Panc1 (cell line): ENCODE measurements around the gene KCNQ1. TPM values are rescaled to one million over a fixed set of nuclear protein-coding genes. Genes with fewer than 3 reads are reported as not detected.
"Not testable (repeated sequence)": the region's sequence is repeated elsewhere in the genome, so short reads cannot be mapped to it uniquely, and the experiment has no call there.

Source experiments
- ATAC-seq: fragments of 200-7000 bp; cut with Tn5 transposase; 2 replicates; pipeline ENCODE4 v1.9.1; 2020; ENCODE audit warnings: mild to moderate bottlenecking, moderate library complexity
- BruUV-seq: library from RNA; stranded (reverse); fragments of 400-500 nt; replicated peaks from 2 replicates; lab custom pipeline; 2021; lab: Mats Ljungman, UMichigan
- CTCF ChIA-PET: fragments of 300-600 bp; sonication (Branson Sonifier 250); formaldehyde crosslinking; loops from one replicate; lab custom pipeline; 2022; ENCODE audit warnings: antibody characterized with exemption; lab: Charles Lee
- POLR2A ChIA-PET: fragments of 300-600 bp; sonication (Branson Sonifier 250); formaldehyde crosslinking; loops from one replicate; lab custom pipeline; 2022; ENCODE audit warnings: antibody characterized with exemption; lab: Charles Lee
- DNase-seq: peaks from one replicate; pipeline ENCODE4 v3.0.0-alpha.2; 2010; ENCODE audit warnings: low read depth, low spot score
- H3K27ac ChIP-seq: 2 replicates; pipeline ENCODE4 v1.5.1; 2011; ENCODE audit warnings: mild to moderate bottlenecking, low read length, inconsistent platforms
- H3K27me3 ChIP-seq: fragments of 200-500 bp; sonication (Bioruptor generic); 2 replicates; pipeline ENCODE4 v1.6.0; 2014; ENCODE audit warnings: low read length, inconsistent platforms; ENCODE audit not compliant: control insufficient read depth, insufficient read depth
- H3K36me3 ChIP-seq: fragments of 200-500 bp; sonication (Bioruptor generic); 2 replicates; pipeline ENCODE4 v1.5.1; 2014; ENCODE audit warnings: inconsistent platforms, mild to moderate bottlenecking, low read length, moderate library complexity; ENCODE audit not compliant: control insufficient read depth, insufficient read depth
- H3K4me1 ChIP-seq: 2 replicates; pipeline ENCODE4 v1.5.1; 2011; ENCODE audit warnings: inconsistent platforms, mild to moderate bottlenecking, low read length, moderate library complexity; ENCODE audit not compliant: control insufficient read depth, insufficient read depth
- H3K4me3 ChIP-seq, 2 experiments: 2 replicates each; pipeline ENCODE4 v1.5.1; 2011 to 2012; ENCODE audit warnings: low read depth in 2 of 2, low read length in 2 of 2, mild to moderate bottlenecking in 2 of 2, inconsistent platforms in 1 of 2, moderate library complexity in 1 of 2
- H3K9me3 ChIP-seq: fragments of 200-500 bp; sonication (Bioruptor generic); 2 replicates; pipeline ENCODE4 v1.5.1; 2014; ENCODE audit warnings: low read depth, mild to moderate bottlenecking, inconsistent platforms, low read length, moderate library complexity; ENCODE audit not compliant: control insufficient read depth, insufficient read depth
- POLR2AphosphoS5 ChIP-seq: IDR thresholded peaks from 2 replicates; pipeline ENCODE4 v1.6.1; 2012; ENCODE audit warnings: mild to moderate bottlenecking, low read depth, low read length, moderate library complexity
- SIN3A ChIP-seq: IDR thresholded peaks from 2 replicates; pipeline ENCODE4 v1.6.1; 2012; ENCODE audit warnings: low read depth, mild to moderate bottlenecking, low read length, moderate library complexity, borderline replicate concordance; ENCODE audit not compliant: insufficient read depth
- TCF7L2 ChIP-seq: IDR thresholded peaks from 2 replicates; pipeline ENCODE4 v1.6.1; 2011; ENCODE audit warnings: mild to moderate bottlenecking, low read depth, low read length, inconsistent platforms
- in situ Hi-C: cut with HindIII; loops from 2 replicates; pipeline ENCODE4 v1.10.0; 2016; ENCODE audit warnings: low sequenced_read_pairs, low pct_unique_long_range_greater_than_20kb
- intact Hi-C: fragments of 100-400 bp; cut with micrococcal nuclease; formaldehyde crosslinking; loops from one replicate; pipeline ENCODE4 v1.10.0; 2022; ENCODE audit not compliant: unreplicated experiment
- total RNA-seq: library from RNA; stranded (reverse); gene quantifications from one replicate; pipeline ENCODE4 v1.2.1, GENCODE V29; 2021; ENCODE audit not compliant: unreplicated experiment
- TF ChIP-seq, protein P1 (sequence below), 2 experiments: IDR thresholded peaks; 2 replicates each; pipeline ENCODE4 v1.6.1; 2011 to 2012; ENCODE audit warnings: low read depth in 2 of 2, control low read depth in 1 of 2, low read length in 1 of 2, mild to moderate bottlenecking in 1 of 2, moderate library complexity in 1 of 2; ENCODE audit not compliant: insufficient read depth in 1 of 2
- TF ChIP-seq, protein P2 (sequence below): fragments of 450-650 bp; IDR thresholded peaks from 2 replicates; pipeline ENCODE4 v1.5.1; 2017; ENCODE audit warnings: mild to moderate bottlenecking

KCNQ1 gene
- total RNA-seq, 1 experiment from 2014 or later: 1.0 TPM

DNA sequence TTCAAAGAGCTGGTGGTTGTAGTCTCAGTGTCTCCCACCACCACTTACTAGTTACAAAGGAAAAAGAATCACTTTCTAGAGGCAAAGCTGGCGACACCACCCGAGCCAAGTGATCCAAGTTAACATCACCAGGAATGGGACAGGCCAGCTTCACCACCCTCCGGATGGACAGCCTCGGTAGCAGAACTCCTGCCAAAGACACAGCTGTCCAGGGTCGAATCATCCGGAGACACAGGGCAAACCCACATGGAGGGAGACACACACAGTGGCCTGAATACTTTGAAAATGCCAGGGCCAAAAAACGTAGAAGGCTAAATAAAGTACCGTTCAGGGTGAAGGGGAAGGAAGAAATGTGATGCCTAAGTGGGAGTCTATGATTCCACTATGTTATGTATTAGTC, 33.1 kb downstream of the KCNQ1 start:
- Histone ChIP-seq H3K27ac (no peak overlapping the region), H3K4me3 (no peak overlapping the region), H3K27me3 (peaks cover 19% of the 10 kb centered on the region), H3K9me3 (no peaks in the 10 kb centered on the region), H3K4me1 (no peaks in the 10 kb centered on the region), H3K36me3 (no peaks in the 10 kb centered on the region)
- POLR2A ChIA-PET: no interaction called here
- in situ Hi-C loops: no loop called here
- no TSS peak for BruUV-seq
- intact Hi-C loops: no loop called here
- ATAC-seq: no peak
- TF ChIP-seq, protein P1, sequence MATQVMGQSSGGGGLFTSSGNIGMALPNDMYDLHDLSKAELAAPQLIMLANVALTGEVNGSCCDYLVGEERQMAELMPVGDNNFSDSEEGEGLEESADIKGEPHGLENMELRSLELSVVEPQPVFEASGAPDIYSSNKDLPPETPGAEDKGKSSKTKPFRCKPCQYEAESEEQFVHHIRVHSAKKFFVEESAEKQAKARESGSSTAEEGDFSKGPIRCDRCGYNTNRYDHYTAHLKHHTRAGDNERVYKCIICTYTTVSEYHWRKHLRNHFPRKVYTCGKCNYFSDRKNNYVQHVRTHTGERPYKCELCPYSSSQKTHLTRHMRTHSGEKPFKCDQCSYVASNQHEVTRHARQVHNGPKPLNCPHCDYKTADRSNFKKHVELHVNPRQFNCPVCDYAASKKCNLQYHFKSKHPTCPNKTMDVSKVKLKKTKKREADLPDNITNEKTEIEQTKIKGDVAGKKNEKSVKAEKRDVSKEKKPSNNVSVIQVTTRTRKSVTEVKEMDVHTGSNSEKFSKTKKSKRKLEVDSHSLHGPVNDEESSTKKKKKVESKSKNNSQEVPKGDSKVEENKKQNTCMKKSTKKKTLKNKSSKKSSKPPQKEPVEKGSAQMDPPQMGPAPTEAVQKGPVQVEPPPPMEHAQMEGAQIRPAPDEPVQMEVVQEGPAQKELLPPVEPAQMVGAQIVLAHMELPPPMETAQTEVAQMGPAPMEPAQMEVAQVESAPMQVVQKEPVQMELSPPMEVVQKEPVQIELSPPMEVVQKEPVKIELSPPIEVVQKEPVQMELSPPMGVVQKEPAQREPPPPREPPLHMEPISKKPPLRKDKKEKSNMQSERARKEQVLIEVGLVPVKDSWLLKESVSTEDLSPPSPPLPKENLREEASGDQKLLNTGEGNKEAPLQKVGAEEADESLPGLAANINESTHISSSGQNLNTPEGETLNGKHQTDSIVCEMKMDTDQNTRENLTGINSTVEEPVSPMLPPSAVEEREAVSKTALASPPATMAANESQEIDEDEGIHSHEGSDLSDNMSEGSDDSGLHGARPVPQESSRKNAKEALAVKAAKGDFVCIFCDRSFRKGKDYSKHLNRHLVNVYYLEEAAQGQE (IDR thresholded peaks at IDR 0.05; ENCODE audit: insufficient read depth in 1 of 2, low read depth in 2 of 2, low read length in 1 of 2): no peak
- TF ChIP-seq, protein P2, sequence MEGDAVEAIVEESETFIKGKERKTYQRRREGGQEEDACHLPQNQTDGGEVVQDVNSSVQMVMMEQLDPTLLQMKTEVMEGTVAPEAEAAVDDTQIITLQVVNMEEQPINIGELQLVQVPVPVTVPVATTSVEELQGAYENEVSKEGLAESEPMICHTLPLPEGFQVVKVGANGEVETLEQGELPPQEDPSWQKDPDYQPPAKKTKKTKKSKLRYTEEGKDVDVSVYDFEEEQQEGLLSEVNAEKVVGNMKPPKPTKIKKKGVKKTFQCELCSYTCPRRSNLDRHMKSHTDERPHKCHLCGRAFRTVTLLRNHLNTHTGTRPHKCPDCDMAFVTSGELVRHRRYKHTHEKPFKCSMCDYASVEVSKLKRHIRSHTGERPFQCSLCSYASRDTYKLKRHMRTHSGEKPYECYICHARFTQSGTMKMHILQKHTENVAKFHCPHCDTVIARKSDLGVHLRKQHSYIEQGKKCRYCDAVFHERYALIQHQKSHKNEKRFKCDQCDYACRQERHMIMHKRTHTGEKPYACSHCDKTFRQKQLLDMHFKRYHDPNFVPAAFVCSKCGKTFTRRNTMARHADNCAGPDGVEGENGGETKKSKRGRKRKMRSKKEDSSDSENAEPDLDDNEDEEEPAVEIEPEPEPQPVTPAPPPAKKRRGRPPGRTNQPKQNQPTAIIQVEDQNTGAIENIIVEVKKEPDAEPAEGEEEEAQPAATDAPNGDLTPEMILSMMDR: no peak
- TF ChIP-seq POLR2AphosphoS5 (no peak), TCF7L2 (no peak), SIN3A (no peak)
- CTCF ChIA-PET: no interaction called here
- no peak for DNase-seq

DNA sequence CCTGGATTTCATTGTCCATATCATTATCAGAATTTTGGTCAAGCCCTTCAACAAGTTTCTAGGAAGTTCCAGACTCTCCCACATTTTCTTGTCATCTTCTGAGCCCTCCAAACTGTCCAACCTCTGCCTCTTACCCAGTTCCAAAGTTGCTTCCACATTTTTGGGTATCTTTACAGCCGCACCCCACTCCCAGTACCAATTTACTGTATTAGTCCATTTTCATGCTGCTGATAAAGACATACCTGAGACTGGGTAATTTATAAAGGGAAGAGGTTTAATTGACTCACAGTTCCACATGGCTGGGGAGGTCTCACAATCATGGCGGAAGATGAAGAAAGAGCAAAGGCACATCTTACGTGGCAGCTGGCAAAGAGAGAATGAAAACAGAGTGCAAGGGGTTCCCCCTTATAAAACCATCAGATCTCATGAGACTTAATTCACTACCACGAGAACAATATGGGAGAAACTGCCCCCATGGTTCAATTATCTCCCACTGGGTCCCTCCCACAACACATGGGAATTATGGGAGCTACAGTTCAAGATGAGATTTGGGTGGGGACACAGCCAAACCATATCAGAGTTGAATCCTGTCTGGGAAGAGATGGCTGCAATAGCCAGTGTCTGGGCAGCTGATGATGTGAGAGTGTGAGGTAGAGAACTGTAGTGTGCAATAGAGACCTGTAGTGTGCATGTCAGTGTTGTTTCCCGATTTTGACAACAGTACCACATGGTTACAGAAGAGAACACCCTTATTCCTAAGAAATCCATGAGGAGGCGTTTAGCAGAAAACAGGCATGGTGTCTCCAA, 35.5 kb downstream of the KCNQ1 start:
- peaks cover 29% of the 10 kb centered on the region for H3K27me3 ChIP-seq
- ATAC-seq, intact Hi-C loops, H3K4me3 ChIP-seq, POLR2A ChIA-PET, CTCF ChIA-PET, H3K36me3 ChIP-seq, BruUV-seq, DNase-seq, H3K27ac ChIP-seq, H3K4me1 ChIP-seq, H3K9me3 ChIP-seq, in situ Hi-C loops: not testable (repeated sequence)

DNA sequence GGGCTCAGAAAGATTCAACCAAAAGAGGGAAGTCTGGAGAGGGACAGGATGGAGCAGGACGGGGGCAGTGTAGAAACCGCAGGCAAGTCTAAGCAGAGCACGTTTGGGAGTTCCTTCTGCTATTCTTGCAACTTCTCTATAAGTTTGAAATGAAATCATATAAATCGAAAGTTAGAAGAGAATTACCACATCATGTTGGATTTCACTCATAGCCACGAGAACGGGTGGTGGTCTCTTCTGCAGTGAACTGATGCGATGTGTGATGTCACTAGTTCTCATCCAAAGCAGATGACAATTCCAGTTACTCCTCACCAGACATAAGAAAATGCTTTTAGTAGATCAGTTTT, 36.0 kb downstream of the KCNQ1 start:
- no peak for ATAC-seq
- POLR2A ChIA-PET: no interaction called here

More for the DNA sequence above, 36.0 kb downstream of the KCNQ1 start:
- in situ Hi-C loops: no loop called here
- TF ChIP-seq, protein P2: no peak
- TF ChIP-seq POLR2AphosphoS5 (no peak), SIN3A (no peak), TCF7L2 (no peak)
- TF ChIP-seq, protein P1 (IDR thresholded peaks at IDR 0.05; ENCODE audit: insufficient read depth in 1 of 2, low read depth in 2 of 2, low read length in 1 of 2): no peak
- no peaks in the 10 kb centered on the region for H3K9me3 ChIP-seq
- peaks cover 29% of the 10 kb centered on the region for H3K27me3 ChIP-seq
- no peak overlapping the region for H3K4me3 ChIP-seq
- CTCF ChIA-PET: no interaction called here
- no peak for DNase-seq
- no peaks in the 10 kb centered on the region for H3K4me1 ChIP-seq
- H3K27ac ChIP-seq: no peak overlapping the region
- intact Hi-C loops: no loop called here
- H3K36me3 ChIP-seq: no peaks in the 10 kb centered on the region
- no TSS peak for BruUV-seq
